ENCODE results near the gene S100PBP.

DNA sequence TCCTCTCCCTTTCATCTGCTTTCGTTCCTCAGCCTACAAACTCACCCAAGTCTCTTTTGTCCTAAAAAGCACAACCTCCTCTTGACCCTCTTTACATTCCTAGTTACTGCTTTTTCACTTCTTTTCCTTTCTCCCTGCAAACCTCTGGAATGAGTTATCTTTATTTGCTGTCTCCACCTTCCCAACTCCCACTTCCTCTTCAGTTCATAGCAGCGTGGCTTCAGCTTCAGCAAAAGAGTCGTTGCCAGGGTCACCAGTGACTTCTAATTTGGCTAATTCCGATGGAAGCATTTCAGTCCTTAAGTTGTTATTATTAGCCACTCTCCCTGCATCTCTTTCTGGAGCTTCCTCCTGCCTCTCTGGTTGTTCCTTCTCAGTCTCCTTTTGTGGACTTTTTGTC is 90.0 kb downstream of the S100PBP start:
- TF ChIP-seq CTCF (IDR thresholded peaks at IDR 0.05) (no peak), POLR2A (IDR thresholded peaks at IDR 0.05) (no peak)

All from Peyer's patch (tissue), 4 donors.